ENCODE measurements around the gene CFAP299.

CFAP299 gene

GRCh38 chr4:80873571-80873970 is 538.0 kb downstream of the CFAP299 start:
- Histone ChIP-seq H3K4me3 (ENCODE audit: low read length) (no peak overlapping the region), H3K9ac (ENCODE audit: low read depth, low read length) (no peak overlapping the region), H3K9me3 (replicated peaks; ENCODE audit: low read length) (no peaks in the 10 kb centered on the region), H3K4me2 (ENCODE audit: low read length) (no peak overlapping the region), H3K27me3 (ENCODE audit: control insufficient read depth, insufficient read depth, low read length) (no peaks in the 10 kb centered on the region), H3K36me3 (ENCODE audit: insufficient read depth, low read length) (no peaks in the 10 kb centered on the region), H3K4me1 (ENCODE audit: control insufficient read depth, insufficient read depth, low read length) (no peaks in the 10 kb centered on the region)

- no peaks in the 10 kb centered on the region for H3K36me3 ChIP-seq (ENCODE audit: insufficient read depth, low read length)
- no peak overlapping the region for H3K4me3 ChIP-seq (ENCODE audit: low read length)
- H3K27me3 ChIP-seq (ENCODE audit: control insufficient read depth, insufficient read depth, low read length): no peaks in the 10 kb centered on the region
- H3K9me3 ChIP-seq (replicated peaks; ENCODE audit: low read length): no peaks in the 10 kb centered on the region
- H3K4me1 ChIP-seq (ENCODE audit: control insufficient read depth, insufficient read depth, low read length): no peaks in the 10 kb centered on the region
- no peak overlapping the region for H3K4me2 ChIP-seq (ENCODE audit: low read length)
- H3K9ac ChIP-seq (ENCODE audit: low read depth, low read length): no peak overlapping the region
These were observed 539.4 kb downstream of the CFAP299 start for GRCh38 chr4:80874979-80875378.

- Histone ChIP-seq H3K9me3 (replicated peaks; ENCODE audit: low read length) (no peaks in the 10 kb centered on the region), H3K4me3 (ENCODE audit: low read length) (no peak overlapping the region), H3K4me1 (ENCODE audit: control insufficient read depth, insufficient read depth, low read length) (no peaks in the 10 kb centered on the region), H3K9ac (ENCODE audit: low read depth, low read length) (no peak overlapping the region), H3K36me3 (ENCODE audit: insufficient read depth, low read length) (no peaks in the 10 kb centered on the region), H3K4me2 (ENCODE audit: low read length) (no peak overlapping the region), H3K27me3 (ENCODE audit: control insufficient read depth, insufficient read depth, low read length) (no peaks in the 10 kb centered on the region)
These were observed 540.1 kb downstream of the CFAP299 start for GRCh38 chr4:80875642-80876041.

- Histone ChIP-seq H3K27me3 (ENCODE audit: control insufficient read depth, insufficient read depth, low read length) (no peaks in the 10 kb centered on the region), H3K9ac (ENCODE audit: low read depth, low read length) (no peak overlapping the region), H3K4me1 (ENCODE audit: control insufficient read depth, insufficient read depth, low read length) (no peaks in the 10 kb centered on the region), H3K4me3 (ENCODE audit: low read length) (no peak overlapping the region), H3K36me3 (ENCODE audit: insufficient read depth, low read length) (no peaks in the 10 kb centered on the region), H3K4me2 (ENCODE audit: low read length) (no peak overlapping the region), H3K9me3 (replicated peaks; ENCODE audit: low read length) (no peaks in the 10 kb centered on the region)
These were observed 541.3 kb downstream of the CFAP299 start for GRCh38 chr4:80876810-80877209.

GRCh38 chr4:80878218-80878617 is 542.7 kb downstream of the CFAP299 start:
- no peak overlapping the region for H3K4me3 ChIP-seq (ENCODE audit: low read length)
- H3K9ac ChIP-seq (ENCODE audit: low read depth, low read length): no peak overlapping the region
- H3K36me3 ChIP-seq (ENCODE audit: insufficient read depth, low read length): no peaks in the 10 kb centered on the region
- no peak overlapping the region for H3K4me2 ChIP-seq (ENCODE audit: low read length)
- H3K27me3 ChIP-seq (ENCODE audit: control insufficient read depth, insufficient read depth, low read length): no peaks in the 10 kb centered on the region
- H3K4me1 ChIP-seq (ENCODE audit: control insufficient read depth, insufficient read depth, low read length): no peaks in the 10 kb centered on the region
- no peaks in the 10 kb centered on the region for H3K9me3 ChIP-seq (replicated peaks; ENCODE audit: low read length)

- no peaks in the 10 kb centered on the region for H3K27me3 ChIP-seq (ENCODE audit: control insufficient read depth, insufficient read depth, low read length)
- no peak overlapping the region for H3K4me2 ChIP-seq (ENCODE audit: low read length)
- H3K4me1 ChIP-seq (ENCODE audit: control insufficient read depth, insufficient read depth, low read length): no peaks in the 10 kb centered on the region
- no peaks in the 10 kb centered on the region for H3K36me3 ChIP-seq (ENCODE audit: insufficient read depth, low read length)
- no peaks in the 10 kb centered on the region for H3K9me3 ChIP-seq (replicated peaks; ENCODE audit: low read length)
- no peak overlapping the region for H3K9ac ChIP-seq (ENCODE audit: low read depth, low read length)
- H3K4me3 ChIP-seq (ENCODE audit: low read length): no peak overlapping the region
These were observed 562.2 kb downstream of the CFAP299 start for GRCh38 chr4:80897537-80898303.

GRCh38 chr4:80900908-80901307 is 565.4 kb downstream of the CFAP299 start:
- H3K27me3 ChIP-seq (ENCODE audit: control insufficient read depth, insufficient read depth, low read length): no peaks in the 10 kb centered on the region
- no peaks in the 10 kb centered on the region for H3K9me3 ChIP-seq (replicated peaks; ENCODE audit: low read length)
- no peaks in the 10 kb centered on the region for H3K36me3 ChIP-seq (ENCODE audit: insufficient read depth, low read length)
- no peak overlapping the region for H3K4me3 ChIP-seq (ENCODE audit: low read length)
- no peak overlapping the region for H3K9ac ChIP-seq (ENCODE audit: low read depth, low read length)
- no peaks in the 10 kb centered on the region for H3K4me1 ChIP-seq (ENCODE audit: control insufficient read depth, insufficient read depth, low read length)
- H3K4me2 ChIP-seq (ENCODE audit: low read length): no peak overlapping the region

GRCh38 chr4:80903020-80903419 is 567.5 kb downstream of the CFAP299 start:
- Histone ChIP-seq H3K9me3 (replicated peaks; ENCODE audit: low read length) (no peaks in the 10 kb centered on the region), H3K4me2 (ENCODE audit: low read length) (no peak overlapping the region), H3K4me3 (ENCODE audit: low read length) (no peak overlapping the region), H3K36me3 (ENCODE audit: insufficient read depth, low read length) (no peaks in the 10 kb centered on the region), H3K27me3 (ENCODE audit: control insufficient read depth, insufficient read depth, low read length) (no peaks in the 10 kb centered on the region), H3K9ac (ENCODE audit: low read depth, low read length) (no peak overlapping the region), H3K4me1 (ENCODE audit: control insufficient read depth, insufficient read depth, low read length) (no peaks in the 10 kb centered on the region)

GRCh38 chr4:80909938-80910337 is 574.4 kb downstream of the CFAP299 start:
- Histone ChIP-seq H3K9ac (ENCODE audit: low read depth, low read length) (no peak overlapping the region), H3K4me2 (ENCODE audit: low read length) (no peak overlapping the region), H3K36me3 (ENCODE audit: insufficient read depth, low read length) (no peaks in the 10 kb centered on the region), H3K4me3 (ENCODE audit: low read length) (no peak overlapping the region), H3K9me3 (replicated peaks; ENCODE audit: low read length) (no peaks in the 10 kb centered on the region), H3K27me3 (ENCODE audit: control insufficient read depth, insufficient read depth, low read length) (no peaks in the 10 kb centered on the region), H3K4me1 (ENCODE audit: control insufficient read depth, insufficient read depth, low read length) (no peaks in the 10 kb centered on the region)

- H3K4me1 ChIP-seq (ENCODE audit: control insufficient read depth, insufficient read depth, low read length): no peaks in the 10 kb centered on the region
- no peaks in the 10 kb centered on the region for H3K9me3 ChIP-seq (replicated peaks; ENCODE audit: low read length)
- no peaks in the 10 kb centered on the region for H3K36me3 ChIP-seq (ENCODE audit: insufficient read depth, low read length)
- H3K4me2 ChIP-seq (ENCODE audit: low read length): no peak overlapping the region
- H3K9ac ChIP-seq (ENCODE audit: low read depth, low read length): no peak overlapping the region
- no peaks in the 10 kb centered on the region for H3K27me3 ChIP-seq (ENCODE audit: control insufficient read depth, insufficient read depth, low read length)
- no peak overlapping the region for H3K4me3 ChIP-seq (ENCODE audit: low read length)
These were observed 575.9 kb downstream of the CFAP299 start for GRCh38 chr4:80911458-80911857.

- Histone ChIP-seq H3K36me3 (ENCODE audit: insufficient read depth, low read length) (no peaks in the 10 kb centered on the region), H3K9me3 (replicated peaks; ENCODE audit: low read length) (no peaks in the 10 kb centered on the region), H3K27me3 (ENCODE audit: control insufficient read depth, insufficient read depth, low read length) (no peaks in the 10 kb centered on the region), H3K9ac (ENCODE audit: low read depth, low read length) (no peak overlapping the region), H3K4me3 (ENCODE audit: low read length) (no peak overlapping the region), H3K4me1 (ENCODE audit: control insufficient read depth, insufficient read depth, low read length) (no peaks in the 10 kb centered on the region), H3K4me2 (ENCODE audit: low read length) (no peak overlapping the region)
These were observed 576.8 kb downstream of the CFAP299 start for GRCh38 chr4:80912350-80912749.

GRCh38 chr4:80913381-80913780 is 577.9 kb downstream of the CFAP299 start:
- Histone ChIP-seq H3K9ac (ENCODE audit: low read depth, low read length) (no peak overlapping the region), H3K4me2 (ENCODE audit: low read length) (no peak overlapping the region), H3K27me3 (ENCODE audit: control insufficient read depth, insufficient read depth, low read length) (no peaks in the 10 kb centered on the region), H3K36me3 (ENCODE audit: insufficient read depth, low read length) (no peaks in the 10 kb centered on the region), H3K4me3 (ENCODE audit: low read length) (no peak overlapping the region), H3K9me3 (replicated peaks; ENCODE audit: low read length) (no peaks in the 10 kb centered on the region), H3K4me1 (ENCODE audit: control insufficient read depth, insufficient read depth, low read length) (no peaks in the 10 kb centered on the region)

Measured in skeletal muscle satellite cell (primary cell).